ENCODE measurements around the gene RAD51AP1. TPM values are rescaled to one million over a fixed set of nuclear protein-coding genes. Genes with fewer than 3 reads are reported as not detected.

The RAD51AP1 gene
- total and polyA plus RNA-seq, 2 donors (not counting 3 experiments of a cell fraction or from before 2014, with no cell fraction given), result 9.0 to 23.1 TPM

DNA sequence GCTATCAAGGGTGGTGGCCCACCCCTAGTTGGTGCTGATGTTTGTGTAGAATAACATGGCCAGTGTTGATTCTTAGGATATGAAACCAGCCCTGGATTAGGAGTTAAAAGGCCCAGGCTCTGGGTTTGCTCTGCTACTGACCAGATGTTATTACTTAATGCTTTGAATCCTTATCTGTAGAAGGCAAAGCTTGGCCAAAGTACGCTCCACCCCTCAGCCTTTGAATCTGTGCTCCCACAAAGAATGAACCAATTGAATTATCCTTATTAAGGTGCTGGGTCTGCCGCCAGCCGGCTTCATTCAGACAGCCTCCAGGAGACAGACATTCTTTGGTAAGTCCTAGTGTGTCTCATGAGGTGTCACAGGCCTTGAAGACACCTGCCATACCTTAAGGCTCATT, 68.4 kb downstream of the RAD51AP1 start:
- Histone ChIP-seq H4K20me1 (replicated peaks; ENCODE audit: control insufficient read depth, extremely low read depth, insufficient read depth, low read length) (no peaks in the 10 kb centered on the region), H3K79me2 (ENCODE audit: control insufficient read depth, insufficient read depth, low read length) (peaks cover 4% of the 10 kb centered on the region), H2AFZ (ENCODE audit: low read depth, low read length) (no peak overlapping the region), H3K4me1 (ENCODE audit: control insufficient read depth, extremely low read depth, insufficient read depth, low read length) (peaks cover 13% of the 10 kb centered on the region), H3K9ac (replicated peaks; ENCODE audit: extremely low read depth, insufficient read depth, low read length) (no peak overlapping the region), H3K9me3 (replicated peaks; ENCODE audit: control insufficient read depth, insufficient read depth, low read length) (no peaks in the 10 kb centered on the region), H3K27me3 (ENCODE audit: control insufficient read depth in 2 of 2, insufficient read depth in 2 of 2, low read length in 2 of 2) (peaks cover 7 to 10% of the 10 kb centered on the region in 2 experiments), H3K36me3 (ENCODE audit: control insufficient read depth in 2 of 2, extremely low read depth in 1 of 2, insufficient read depth in 2 of 2, low read length in 2 of 2) (peaks cover 0 to 4% of the 10 kb centered on the region in 2 experiments), H3K4me2 (ENCODE audit: insufficient read depth, low read length) (no peak overlapping the region), H3K4me3 (replicated peaks in 1 of 3; ENCODE audit: insufficient read depth in 1 of 3, low read depth in 1 of 3, low read length in 3 of 3) (no peak overlapping the region), H3K27ac (ENCODE audit: insufficient read depth, low read depth, low read length) (no peak overlapping the region), H3K9me1 (replicated peaks; ENCODE audit: control insufficient read depth, extremely low read depth, insufficient read depth, low read length) (no peaks in the 10 kb centered on the region)
- TF ChIP-seq, protein P1, sequence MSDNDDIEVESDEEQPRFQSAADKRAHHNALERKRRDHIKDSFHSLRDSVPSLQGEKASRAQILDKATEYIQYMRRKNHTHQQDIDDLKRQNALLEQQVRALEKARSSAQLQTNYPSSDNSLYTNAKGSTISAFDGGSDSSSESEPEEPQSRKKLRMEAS (IDR thresholded peaks at IDR 0.05; ENCODE audit: insufficient read depth, insufficient read length), result no peak
- TF ChIP-seq POLR2A (IDR thresholded peaks at IDR 0.05; ENCODE audit: low read depth, low read length) (no peak), GATA2 (IDR thresholded peaks at IDR 0.05; ENCODE audit: insufficient read depth, insufficient read length, low read depth, low read length) (no peak)
- dilution Hi-C loops (cut with MboI; ENCODE audit: extremely low pct_ligation_motif_present, low sequenced_read_pairs) (no loop called here), intact Hi-C loops (cut with micrococcal nuclease) (no loop called here)
- BruUV-seq (replicated peaks), result no TSS peak
- DNase-seq (ENCODE audit: low read depth, low spot score) (no peak), FAIRE-seq (no peak)
- ChIA-PET CTCF (no interaction called here), POLR2A (no interaction called here)

DNA sequence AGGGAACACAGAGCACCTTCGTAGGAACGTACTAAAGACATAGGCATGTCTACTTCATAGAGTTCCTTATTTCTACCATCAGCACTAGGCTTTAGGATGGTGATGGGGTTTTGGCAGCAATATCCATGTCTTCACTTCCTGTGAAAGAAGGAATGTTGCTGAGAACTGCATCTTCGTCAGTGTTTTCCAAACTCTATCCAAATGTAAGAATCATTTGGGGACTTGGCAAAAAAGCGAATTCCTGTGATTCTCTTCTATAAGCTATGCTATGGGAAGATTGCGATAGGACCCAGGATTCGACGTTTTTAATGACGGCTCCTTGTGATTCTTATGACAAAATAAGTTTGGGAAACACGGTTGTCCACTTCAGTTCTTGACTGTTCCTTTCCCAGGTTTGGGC, 70.4 kb downstream of the RAD51AP1 start:
- no peaks in the 10 kb centered on the region for H4K20me1 ChIP-seq (replicated peaks; ENCODE audit: control insufficient read depth, extremely low read depth, insufficient read depth, low read length)
- H3K36me3 ChIP-seq (ENCODE audit: control insufficient read depth in 2 of 2, extremely low read depth in 1 of 2, insufficient read depth in 2 of 2, low read length in 2 of 2), result peaks cover 0 to 8% of the 10 kb centered on the region in 2 experiments
- POLR2A ChIA-PET, result no interaction called here
- no peaks in the 10 kb centered on the region for H3K9me1 ChIP-seq (replicated peaks; ENCODE audit: control insufficient read depth, extremely low read depth, insufficient read depth, low read length)
- no peak overlapping the region for H3K4me3 ChIP-seq (replicated peaks in 1 of 3; ENCODE audit: insufficient read depth in 1 of 3, low read depth in 1 of 3, low read length in 3 of 3)
- no peak overlapping the region for H2AFZ ChIP-seq (ENCODE audit: low read depth, low read length)
- peaks cover 4% of the 10 kb centered on the region for H3K79me2 ChIP-seq (ENCODE audit: control insufficient read depth, insufficient read depth, low read length)
- no peak for TF ChIP-seq JUN (IDR thresholded peaks at IDR 0.05; ENCODE audit: borderline replicate concordance, insufficient read depth, insufficient read length, low read depth)
- TF ChIP-seq, protein P2, sequence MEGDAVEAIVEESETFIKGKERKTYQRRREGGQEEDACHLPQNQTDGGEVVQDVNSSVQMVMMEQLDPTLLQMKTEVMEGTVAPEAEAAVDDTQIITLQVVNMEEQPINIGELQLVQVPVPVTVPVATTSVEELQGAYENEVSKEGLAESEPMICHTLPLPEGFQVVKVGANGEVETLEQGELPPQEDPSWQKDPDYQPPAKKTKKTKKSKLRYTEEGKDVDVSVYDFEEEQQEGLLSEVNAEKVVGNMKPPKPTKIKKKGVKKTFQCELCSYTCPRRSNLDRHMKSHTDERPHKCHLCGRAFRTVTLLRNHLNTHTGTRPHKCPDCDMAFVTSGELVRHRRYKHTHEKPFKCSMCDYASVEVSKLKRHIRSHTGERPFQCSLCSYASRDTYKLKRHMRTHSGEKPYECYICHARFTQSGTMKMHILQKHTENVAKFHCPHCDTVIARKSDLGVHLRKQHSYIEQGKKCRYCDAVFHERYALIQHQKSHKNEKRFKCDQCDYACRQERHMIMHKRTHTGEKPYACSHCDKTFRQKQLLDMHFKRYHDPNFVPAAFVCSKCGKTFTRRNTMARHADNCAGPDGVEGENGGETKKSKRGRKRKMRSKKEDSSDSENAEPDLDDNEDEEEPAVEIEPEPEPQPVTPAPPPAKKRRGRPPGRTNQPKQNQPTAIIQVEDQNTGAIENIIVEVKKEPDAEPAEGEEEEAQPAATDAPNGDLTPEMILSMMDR (IDR thresholded peaks at IDR 0.05; ENCODE audit: extremely low read depth in 1 of 2, insufficient read depth in 1 of 2, low read depth in 1 of 2, low read length in 2 of 2), result no peak
- no peak for TF ChIP-seq GATA2 (IDR thresholded peaks at IDR 0.05; ENCODE audit: insufficient read depth, insufficient read length, low read depth, low read length)
- TF ChIP-seq POLR2AphosphoS5 (IDR thresholded peaks at IDR 0.05; ENCODE audit: insufficient read depth, low read depth, low read length), result no peak
- TF ChIP-seq POLR2A (IDR thresholded peaks at IDR 0.05; ENCODE audit: low read depth, low read length), result no peak
- TF ChIP-seq EZH2 (IDR thresholded peaks at IDR 0.05; ENCODE audit: borderline replicate concordance, low read depth, low read length, severe bottlenecking), result no peak
- no peak for TF ChIP-seq MYC (IDR thresholded peaks at IDR 0.05; ENCODE audit: low read depth, low read length)
- TF ChIP-seq, protein P1 (IDR thresholded peaks at IDR 0.05; ENCODE audit: insufficient read depth, insufficient read length), result no peak
- TF ChIP-seq FOS (IDR thresholded peaks at IDR 0.05; ENCODE audit: borderline replicate concordance, insufficient read depth, low read length), result no peak
- no peaks in the 10 kb centered on the region for H3K9me3 ChIP-seq (replicated peaks; ENCODE audit: control insufficient read depth, insufficient read depth, low read length)
- no TSS peak for BruUV-seq (replicated peaks)
- H3K4me1 ChIP-seq (ENCODE audit: control insufficient read depth, extremely low read depth, insufficient read depth, low read length), result peaks cover 13% of the 10 kb centered on the region
- dilution Hi-C loops (cut with MboI; ENCODE audit: extremely low pct_ligation_motif_present, low sequenced_read_pairs), result no loop called here
- CTCF ChIA-PET, result no interaction called here
- H3K9ac ChIP-seq (replicated peaks; ENCODE audit: extremely low read depth, insufficient read depth, low read length), result no peak overlapping the region
- no peak for DNase-seq (ENCODE audit: low read depth, low spot score)
- FAIRE-seq, result no peak
- intact Hi-C loops (cut with micrococcal nuclease), result no loop called here
- H3K27me3 ChIP-seq (ENCODE audit: control insufficient read depth in 2 of 2, insufficient read depth in 2 of 2, low read length in 2 of 2), result no peaks in the 10 kb centered on the region
- no peak overlapping the region for H3K27ac ChIP-seq (ENCODE audit: insufficient read depth, low read depth, low read length)
- H3K4me2 ChIP-seq (ENCODE audit: insufficient read depth, low read length), result no peak overlapping the region

Measured in endothelial cell of umbilical vein (primary cell).